Activated CD4-positive, CD25-positive, alpha-beta regulatory T cell treated with anti-CD3 and anti-CD28 coated beads, Interleukin-2, amount 50 U/mL, for 72 hours (primary cell): ENCODE data around the gene MEDAG.

Source experiments
- DNase-seq: peaks from one replicate; pipeline ENCODE4 v3.0.0; 2021

Gene MEDAG

DNA sequence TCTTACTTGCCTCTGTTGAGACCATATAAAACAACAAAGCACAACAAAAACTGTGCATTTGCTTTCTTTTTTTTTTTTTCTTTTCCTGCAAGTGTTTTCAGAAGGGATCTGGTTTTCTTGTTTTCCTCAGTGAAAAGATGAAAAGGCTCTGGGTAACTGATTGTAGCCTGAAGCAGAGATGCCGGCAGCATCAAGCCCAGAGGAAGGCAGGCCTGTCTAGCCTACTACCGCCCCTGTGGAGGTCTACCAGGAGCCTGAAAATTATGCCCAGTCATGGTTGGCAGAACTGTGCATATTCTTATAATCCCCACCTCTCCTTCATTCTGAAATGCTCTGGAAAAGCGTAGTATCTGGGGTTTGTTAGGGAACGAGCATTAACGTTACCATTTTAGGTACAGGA is 32.6 kb upstream of the MEDAG start:
- DNase-seq: no peak

DNA sequence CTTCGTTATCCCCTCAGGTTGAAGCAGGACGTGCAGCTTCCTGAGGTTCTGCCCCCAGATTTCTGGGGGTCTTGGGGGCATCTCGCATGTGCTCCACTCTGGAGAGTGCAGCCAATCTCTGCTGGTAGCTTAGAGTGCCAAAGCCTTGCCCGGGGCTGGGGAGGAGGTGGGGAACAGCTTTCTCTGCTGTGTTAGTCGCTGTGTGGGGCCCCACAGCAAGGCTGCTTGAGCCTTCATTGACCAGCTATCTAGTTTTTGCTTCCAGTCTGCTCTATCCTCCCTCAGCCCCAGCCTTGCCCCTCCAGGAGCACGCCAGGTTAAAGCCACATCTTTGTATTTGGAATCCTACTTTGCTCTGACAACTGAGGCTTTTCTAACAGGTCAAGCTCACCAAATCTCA is 32.0 kb upstream of the MEDAG start:
- no peak for DNase-seq

DNA sequence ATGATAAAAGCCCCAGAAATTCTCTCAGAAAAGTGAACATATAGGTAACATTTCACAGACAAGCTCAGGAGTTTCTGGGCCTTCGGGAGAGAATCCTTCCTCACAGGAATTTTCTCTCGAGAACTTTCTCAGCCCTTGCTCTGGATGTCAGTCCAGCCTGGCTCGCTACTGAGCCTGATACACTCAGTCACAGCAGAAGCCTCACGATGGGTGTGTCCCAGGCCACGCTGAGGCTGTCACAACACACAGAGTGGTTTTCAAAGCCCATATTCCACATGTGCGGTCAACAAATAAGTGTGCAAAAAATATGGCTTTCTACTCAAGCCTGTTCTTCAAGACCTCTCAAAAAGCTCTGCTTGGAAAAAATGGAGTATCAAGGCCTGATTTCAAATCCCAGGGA is 31.5 kb upstream of the MEDAG start:
- DNase-seq: no peak

DNA sequence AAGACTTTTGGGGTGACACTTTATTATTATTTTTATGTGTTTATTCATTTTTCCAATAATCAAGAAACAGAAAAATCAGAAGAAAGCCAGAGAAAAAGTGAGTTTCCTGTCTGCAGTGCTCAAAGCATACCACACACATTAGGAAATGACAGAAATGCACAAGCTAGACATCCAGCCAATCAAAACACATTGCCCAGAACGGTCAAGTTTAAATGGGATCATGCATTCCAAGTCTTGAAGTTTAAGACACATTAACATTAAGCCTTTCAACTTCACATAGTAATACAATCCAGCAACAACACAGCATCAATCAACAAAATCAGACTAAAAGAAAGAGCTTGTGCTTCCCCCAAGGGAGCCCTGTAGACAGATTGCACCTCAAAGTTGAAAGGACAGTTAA is 28.7 kb upstream of the MEDAG start:
- no peak for DNase-seq

DNA sequence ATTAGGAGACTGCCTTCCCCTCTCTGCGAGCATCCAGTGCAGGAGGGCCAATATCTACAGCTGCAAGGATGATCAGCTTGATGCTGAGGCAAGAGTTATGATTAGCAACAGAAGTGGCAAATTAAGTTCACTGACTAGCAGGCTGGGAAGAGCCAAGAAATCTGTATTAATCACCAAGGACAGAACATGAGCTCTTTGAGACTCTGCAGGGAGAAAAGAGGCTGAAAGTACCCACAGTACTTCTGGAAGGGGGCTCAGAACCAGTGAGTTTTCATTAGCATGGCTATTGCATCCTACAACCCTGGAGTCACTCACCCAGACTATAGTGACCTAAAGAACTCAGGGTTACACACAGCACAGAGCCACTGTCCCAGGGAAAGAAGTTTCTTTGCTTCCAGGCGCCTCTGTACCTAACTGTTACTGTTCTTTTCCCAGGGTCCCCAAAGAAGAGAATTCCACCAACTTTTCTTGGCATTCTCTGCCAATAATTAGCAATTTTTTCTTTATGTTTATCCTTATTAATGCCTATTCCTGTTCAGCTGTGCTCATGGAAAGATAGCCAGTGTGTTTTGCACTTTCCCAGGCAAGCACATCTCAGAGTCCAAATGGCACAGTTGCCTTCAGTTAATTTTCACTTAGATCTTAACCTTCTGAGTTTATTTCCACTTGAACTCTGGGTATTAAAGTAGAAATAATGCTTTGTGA is 25.8 kb upstream of the MEDAG start:
- DNase-seq: no peak

DNA sequence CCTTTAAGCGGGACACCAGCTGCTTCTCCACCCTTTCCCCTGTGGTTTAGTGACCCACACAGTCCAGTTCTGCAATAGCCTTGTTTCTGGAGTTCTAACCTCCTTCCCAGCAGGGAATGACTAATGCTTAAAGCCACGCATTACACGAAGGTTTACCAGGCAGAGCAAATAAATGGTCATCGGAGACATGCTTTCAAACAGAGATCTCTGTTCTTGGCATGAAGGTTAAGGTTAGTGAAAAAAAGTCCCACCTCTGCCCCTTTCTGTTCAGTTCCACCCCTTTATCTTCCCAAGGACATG is 25.3 kb upstream of the MEDAG start:
- no peak for DNase-seq

DNA sequence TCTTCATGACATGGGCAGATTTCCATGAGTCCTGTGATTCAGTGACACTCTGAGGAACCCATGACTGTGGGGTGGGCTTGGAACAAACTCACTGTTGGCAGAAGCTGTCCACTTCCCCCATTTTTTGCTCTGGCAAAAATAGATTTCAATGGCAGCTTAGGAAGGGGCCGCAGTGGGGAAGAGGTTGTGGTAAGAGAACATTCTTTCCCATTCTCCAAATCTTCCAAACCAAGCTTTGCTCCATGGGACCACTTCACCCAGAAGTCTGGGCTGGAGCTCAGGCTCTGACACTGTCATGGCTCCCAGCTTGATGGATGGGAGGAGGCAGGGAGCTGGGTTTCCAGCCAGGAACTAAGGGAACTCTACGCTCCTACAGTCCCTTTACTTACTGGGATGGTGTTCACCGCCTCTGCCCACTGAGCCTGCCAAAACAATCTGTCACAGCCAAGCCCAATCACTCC is 24.9 kb upstream of the MEDAG start:
- no peak for DNase-seq

DNA sequence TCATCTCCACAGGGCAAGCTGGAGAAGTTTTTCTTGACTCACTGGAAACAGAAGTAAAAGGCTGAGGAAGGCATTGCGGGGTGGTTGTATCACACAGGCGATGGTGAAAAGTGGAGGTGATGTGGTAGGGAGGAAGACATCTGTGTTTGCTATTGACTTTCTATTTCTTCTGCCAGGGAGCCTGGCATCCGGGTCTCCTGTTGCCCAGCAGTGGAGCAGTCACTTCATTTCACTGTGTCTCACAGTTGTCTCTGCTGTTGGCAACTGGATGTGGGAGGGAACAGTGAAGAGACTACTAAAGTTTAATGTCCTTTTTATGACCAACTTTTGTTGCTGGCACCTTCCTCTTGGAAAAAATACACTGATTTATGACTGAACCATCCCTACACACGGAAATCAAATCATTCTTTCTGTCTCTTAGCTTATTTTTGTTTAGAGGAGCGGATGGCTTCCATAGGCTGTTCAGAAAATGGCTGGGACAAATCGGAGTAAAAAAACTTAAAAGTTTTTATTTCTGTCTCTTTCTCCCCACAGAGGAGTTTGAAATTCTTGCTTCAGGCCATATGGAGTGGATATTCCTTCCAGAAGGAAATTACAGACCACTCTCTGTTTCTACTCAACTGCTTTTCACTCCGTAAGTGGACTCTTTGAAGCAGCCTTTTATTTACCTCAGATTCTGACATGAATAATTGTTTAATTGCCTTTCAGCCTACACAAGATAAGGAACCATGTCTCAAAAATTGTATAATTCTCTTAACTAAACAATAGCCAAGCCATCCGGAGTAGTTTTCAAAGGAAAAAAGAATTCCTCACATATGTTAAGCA is 23.8 kb upstream of the MEDAG start:
- DNase-seq: no peak

DNA sequence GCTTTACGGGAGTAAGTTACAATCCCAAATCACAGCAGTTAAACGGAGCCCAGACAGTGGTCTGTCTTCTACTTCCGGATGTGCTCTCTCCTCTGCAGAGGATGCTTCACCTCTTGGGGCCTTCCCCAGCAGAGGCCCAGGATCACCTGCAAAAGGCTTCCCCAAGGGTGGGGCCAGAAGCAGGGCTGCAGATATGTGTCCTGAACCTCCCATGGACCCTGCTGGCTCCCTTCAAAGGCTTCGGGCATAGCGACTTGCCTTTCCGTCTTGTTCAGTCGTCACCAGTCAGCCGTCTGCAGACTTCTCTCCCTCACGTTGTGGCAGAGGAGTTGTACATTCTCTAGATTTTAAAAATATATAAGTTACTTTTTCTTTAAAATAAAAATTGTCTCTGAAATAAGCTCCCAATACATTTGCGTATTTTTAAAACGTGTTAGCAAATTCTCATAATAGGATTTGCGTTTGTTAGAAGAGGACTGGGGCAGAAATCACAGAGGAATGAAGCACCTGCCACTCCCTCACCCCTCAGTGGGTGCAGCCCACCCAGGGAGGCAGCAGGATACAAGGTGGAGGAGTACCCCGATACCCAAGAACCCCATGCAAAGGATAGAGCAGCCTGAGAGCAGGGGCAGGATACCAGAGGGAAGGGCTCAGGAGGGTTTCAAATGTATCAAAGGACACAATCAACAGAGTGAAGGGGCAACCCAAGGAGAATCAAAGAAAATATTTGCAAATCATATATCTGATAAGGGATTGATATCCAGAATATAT is 22.9 kb upstream of the MEDAG start:
- DNase-seq: no peak

DNA sequence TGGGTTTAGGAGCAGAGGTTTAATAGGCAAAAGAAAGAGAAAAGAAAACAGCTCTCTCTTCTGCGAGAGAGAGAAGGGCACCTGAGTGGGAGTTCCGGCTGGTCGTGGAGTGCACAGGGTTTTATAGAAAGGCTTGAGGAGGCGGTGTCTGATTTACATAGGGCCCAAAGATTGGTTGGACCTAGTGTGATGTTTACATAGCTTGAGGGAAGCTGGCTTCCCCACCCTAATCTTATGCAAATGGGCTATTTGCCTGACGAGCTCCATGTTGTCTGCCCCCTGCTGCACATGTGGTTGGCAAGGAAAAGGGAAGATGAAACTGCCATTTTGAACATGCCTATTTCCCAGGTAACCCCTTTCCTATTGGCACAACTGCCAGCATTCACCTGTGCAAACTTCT is 21.5 kb upstream of the MEDAG start:
- no peak for DNase-seq

DNA sequence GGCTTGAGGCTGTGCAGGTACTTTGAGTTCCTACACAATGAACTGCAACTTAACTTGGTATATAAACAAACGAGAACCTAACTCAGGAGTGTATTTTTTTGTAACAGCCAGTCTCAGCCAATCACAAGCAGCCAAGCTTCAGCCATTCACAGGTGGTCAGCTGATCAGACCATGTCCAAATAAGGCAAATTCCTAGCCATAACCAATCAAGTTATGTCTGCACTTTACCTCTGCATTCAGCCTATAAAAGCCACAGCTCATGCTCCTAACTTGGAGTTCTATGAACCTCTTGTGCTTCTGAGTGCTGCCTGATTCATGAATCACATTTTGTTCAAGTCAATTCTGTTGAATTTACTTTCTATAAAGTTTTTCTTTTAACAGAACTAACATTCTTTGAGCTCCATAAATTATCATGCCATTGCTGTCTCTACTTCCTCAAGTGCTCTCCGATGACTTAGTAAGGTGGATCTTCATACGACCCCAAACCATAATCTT is 16.8 kb upstream of the MEDAG start:
- DNase-seq: no peak

DNA sequence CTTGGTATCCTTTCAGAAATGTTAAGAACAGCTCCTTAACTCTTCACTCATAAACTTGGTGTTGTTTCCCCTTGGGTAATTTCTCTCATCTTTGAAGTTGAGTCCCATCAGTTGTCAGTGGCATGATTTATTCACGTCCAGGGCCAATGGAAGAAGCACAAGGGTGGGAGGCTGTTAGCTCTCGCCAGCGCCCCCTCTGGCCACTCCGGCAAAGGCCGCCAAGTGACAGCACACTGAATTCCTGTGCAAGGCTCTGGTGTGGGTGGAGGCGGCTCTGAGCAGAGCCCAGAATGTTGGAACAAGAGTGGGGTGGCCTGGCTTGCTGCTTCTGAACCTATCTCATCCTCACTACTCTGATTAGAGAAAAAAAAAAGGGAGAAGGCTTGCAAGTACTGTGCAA is 13.1 kb upstream of the MEDAG start:
- DNase-seq: peak; percentile 39

DNA sequence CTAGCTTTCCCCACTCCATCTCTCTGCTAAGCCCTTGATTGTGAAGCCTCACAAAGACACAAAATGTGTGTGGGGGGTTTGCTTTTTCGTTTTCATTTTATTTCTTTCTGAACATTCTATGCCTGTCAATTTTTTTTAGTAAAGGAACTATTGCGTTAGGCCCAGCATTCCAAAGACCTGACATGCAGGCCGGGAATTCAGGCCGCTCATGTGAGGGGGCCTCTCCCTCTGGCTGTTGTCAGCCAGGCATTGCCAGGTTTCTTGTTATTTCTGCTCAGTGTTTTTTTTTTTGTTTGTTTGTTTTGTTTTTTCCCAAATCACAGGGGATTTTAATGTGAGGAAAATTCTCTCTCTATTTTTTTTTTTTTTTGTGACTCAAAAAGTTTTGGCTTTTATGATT is 10.3 kb upstream of the MEDAG start:
- no peak for DNase-seq

DNA sequence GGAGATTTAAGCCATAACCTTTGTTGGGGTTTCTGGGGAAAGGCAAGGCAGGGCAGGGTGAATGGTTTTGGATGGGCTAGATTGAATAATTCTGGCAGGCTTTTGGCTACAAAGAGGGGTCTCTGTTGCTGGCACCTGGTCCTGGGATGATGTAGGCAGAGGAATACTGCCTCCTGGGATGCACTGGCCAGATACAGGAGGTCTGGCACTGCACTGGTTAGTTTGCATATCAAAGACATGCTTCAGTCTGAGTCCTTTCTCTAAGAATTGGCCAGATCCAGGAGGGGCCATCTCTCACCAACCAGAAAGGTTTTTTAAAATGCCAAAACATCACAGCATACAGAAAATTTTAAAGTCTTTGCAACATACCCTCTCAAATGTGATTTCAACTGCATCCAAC is 8.0 kb upstream of the MEDAG start:
- no peak for DNase-seq

DNA sequence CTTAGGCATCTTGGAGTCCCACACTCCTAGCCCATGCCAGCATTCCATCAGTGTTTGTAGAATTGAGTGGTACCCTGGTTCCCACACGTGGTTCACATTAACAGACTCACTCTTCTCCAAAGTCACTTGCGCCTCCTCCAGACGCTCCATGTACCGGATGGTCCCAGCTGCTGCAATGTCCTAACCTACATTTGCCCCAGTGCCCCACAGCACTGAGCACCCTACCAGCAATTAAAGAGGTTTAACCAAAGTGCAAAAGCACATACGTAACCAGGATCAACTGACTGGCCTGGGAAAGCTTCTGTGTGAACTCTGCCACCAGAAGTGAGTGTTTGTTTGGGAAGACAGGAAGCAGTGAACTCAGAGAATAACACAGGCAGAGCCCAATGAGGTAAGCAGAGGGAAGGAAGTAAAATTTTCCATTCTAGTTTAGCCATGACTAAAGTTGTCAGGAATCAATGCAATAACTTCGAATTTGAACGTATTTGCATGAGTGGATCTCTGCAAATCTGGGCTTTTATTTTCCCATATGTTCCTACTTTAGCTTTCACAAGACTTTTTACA is 7.3 kb upstream of the MEDAG start:
- DNase-seq: no peak

DNA sequence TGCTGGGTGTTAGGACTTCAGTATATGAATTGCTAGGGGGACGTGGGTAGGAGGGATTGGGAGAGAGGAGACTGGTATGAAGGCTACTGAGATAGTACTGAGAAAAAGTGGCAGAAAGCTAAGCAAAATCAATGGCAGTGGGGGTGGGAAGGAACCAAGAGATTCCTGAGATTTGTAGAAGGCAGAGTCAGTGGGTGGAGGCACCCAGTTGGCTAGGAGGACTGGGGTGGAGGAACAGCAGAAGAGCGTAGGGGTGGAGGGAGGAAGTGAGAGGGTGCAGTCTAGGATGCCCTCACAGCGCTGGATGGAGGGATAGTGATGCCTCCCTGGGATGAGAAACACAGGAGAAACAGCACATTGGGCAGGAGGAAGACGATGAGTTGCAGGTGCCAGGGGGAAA is 5.6 kb upstream of the MEDAG start:
- no peak for DNase-seq

DNA sequence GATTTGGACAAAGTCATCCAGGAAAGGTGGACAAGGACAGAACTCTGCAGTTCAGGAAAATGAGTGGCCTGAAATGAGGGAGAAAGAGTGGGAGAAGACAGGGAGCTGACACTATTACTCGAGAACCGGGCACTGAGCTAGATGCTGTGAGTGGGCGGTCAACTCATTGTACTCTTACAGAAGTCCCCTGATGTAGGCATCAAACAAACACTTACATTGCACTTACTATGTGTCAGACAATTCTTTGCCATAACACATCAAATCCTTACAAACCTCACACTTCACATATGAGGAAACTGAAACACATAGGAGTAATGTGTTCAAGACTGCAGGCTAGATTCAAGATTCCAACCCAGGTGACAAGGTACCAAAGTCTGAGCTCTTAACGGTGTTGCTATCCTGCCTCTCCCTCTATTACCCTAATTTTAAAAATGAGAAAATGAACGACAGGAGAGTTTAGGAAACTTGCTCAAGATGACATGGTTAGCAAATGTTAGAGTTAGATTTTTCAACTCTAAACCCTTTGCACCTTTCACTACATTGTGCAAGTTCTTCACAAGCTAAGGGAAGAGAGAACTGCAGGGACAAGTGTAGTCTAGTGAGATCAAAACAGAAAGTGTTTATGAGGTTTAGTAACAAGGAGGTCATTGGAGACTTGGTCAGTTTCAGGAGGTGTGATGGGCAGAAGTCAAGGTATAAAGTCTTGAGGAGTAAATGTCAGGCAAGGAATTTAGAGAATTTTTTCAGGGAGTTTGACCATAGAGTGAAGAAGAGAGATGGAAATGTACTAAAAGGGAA is 4.9 kb upstream of the MEDAG start:
- DNase-seq: no peak

DNA sequence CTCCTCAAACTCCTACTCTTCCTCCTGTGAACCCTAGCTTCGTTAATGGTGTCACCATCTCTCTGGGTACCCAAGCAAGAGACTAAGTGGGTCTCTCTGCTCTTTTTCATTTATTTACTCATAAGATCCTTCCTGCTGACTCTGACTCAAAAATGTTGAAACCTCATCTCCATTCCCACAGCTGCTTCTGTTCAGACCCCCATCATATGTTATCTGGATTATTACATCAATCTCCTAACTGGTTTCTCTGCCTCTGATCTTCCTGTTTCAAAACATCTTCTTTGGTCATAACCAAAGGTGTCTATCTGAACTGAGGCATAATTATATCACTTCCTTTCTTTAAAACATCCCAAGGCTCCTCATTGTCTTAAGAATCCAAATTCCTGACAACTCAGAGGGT is 2.0 kb upstream of the MEDAG start:
- DNase-seq: no peak

DNA sequence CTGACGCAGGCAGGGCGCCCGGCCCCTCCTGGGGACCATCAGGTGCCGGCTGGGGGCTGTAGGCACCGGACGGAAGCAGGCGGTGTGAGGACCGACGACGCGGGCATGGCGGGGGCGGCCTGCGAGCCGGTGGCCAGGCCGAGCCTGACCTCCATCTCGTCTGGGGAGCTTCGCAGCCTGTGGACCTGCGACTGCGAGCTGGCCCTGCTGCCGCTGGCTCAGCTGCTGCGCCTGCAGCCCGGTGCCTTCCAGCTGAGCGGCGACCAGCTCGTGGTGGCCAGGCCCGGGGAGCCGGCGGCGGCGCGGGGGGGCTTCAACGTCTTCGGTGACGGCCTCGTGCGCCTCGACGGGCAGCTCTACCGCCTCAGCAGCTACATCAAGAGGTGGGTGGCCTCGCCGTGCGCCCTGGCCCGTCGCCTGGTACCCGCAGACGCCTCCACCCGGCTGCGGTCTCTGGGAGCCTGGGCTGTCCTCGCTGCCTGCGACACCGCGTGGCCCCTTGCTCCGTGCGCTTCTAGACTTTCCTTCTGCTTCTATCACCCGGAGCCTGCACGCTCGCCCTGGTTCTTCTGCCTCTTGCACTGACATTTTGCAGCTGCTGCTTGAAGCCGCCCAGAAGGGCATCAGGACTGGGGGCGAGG is 460 bp downstream of the MEDAG start:
- DNase-seq: no peak

DNA sequence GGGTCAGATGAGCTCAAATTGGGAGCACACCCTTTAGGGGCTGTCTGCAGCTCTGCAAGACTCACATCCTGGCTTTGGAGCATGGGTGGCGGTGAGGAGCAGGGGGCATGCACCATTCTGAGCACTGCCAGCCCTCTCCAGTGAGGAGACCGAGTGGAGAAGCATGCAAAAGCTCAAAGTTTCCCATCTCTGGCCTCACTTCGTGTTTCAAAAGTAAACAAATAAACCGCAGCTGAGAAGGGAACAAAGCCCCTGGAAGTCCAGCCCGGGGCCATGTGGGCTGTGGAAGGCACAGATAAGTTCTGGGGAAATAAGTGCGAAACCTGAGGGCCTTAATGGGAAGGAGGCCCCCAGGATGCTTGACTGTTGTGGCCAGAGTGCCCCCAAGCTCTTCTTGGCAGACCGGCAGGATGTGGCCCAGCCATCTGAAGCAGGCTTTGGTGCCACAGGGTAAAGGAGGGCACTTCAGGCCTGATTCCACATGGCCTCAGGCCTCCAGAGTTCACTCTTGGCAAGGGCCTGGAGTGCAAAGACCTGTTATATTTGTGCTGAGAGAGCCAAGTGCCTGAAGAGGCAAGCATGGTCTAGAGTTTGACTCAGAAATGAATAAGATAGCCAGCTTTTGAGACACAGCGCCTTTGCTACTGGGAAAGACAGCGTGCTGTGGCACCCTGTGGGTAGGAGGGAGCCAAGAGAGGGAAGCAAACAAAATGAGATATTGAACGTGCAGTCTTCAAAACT is 1.2 kb downstream of the MEDAG start:
- no peak for DNase-seq

DNA sequence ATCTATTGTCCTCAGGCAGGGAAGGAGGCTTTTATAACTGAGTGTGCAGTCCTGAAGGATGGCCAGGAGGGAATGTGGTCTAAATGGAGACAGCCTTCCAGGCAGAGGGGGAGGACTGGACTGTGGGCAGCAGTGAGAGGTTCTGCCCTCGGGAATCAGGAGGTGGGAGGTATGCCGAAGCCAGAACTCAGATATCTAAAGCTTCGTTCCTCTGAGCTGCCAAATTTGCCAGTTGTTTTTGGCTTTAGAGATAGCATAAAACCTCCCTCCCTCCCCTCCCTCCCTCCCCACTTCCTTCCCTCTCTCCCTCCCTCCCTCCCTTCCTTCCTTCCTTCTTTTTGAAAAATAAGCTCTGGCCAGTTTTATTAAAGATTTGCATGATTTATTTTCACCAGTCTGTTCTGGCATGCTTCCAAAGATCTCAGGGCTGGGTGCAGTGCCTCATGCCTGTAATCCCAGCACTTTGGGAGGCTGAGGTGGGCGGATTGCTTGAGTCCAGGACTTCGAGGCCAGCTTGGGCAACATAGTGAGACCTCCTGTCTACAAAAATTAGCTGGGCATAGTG is 2.4 kb downstream of the MEDAG start:
- DNase-seq: no peak
